Measurements from ENCODE around the gene SLC10A3. TPM values are rescaled to one million over a fixed set of nuclear protein-coding genes. Genes with fewer than 3 reads are reported as not detected.

The SLC10A3 gene
- total and polyA plus RNA-seq, 2 donors (not counting 3 experiments of a cell fraction or from before 2014, with no cell fraction given): 21.9 to 22.6 TPM

- Histone ChIP-seq H3K9me1 (replicated peaks; ENCODE audit: control insufficient read depth, extremely low read depth, insufficient read depth, low read length) (no peaks in the 10 kb centered on the region), H3K4me3 (replicated peaks in 1 of 3; ENCODE audit: insufficient read depth in 1 of 3, low read depth in 1 of 3, low read length in 3 of 3) (no peak overlapping the region), H3K4me2 (ENCODE audit: insufficient read depth, low read length) (no peak overlapping the region), H3K4me1 (ENCODE audit: control insufficient read depth, extremely low read depth, insufficient read depth, low read length) (peaks cover 12% of the 10 kb centered on the region), H3K27me3 (ENCODE audit: control insufficient read depth in 2 of 2, insufficient read depth in 2 of 2, low read length in 2 of 2) (no peaks in the 10 kb centered on the region), H3K9ac (replicated peaks; ENCODE audit: extremely low read depth, insufficient read depth, low read length) (no peak overlapping the region), H3K79me2 (ENCODE audit: control insufficient read depth, insufficient read depth, low read length) (peaks cover 3% of the 10 kb centered on the region), H2AFZ (ENCODE audit: low read depth, low read length) (no peak overlapping the region), H3K9me3 (replicated peaks; ENCODE audit: control insufficient read depth, insufficient read depth, low read length) (no peaks in the 10 kb centered on the region), H4K20me1 (replicated peaks; ENCODE audit: control insufficient read depth, extremely low read depth, insufficient read depth, low read length) (no peaks in the 10 kb centered on the region), H3K36me3 (ENCODE audit: control insufficient read depth in 2 of 2, extremely low read depth in 1 of 2, insufficient read depth in 2 of 2, low read length in 2 of 2) (no peaks in the 10 kb centered on the region), H3K27ac (ENCODE audit: insufficient read depth, low read depth, low read length) (no peak overlapping the region)
- POLR2A ChIA-PET: no interaction called here
- intact Hi-C loops (cut with micrococcal nuclease): no loop called here
- no TSS peak for BruUV-seq (replicated peaks)
- no peak for DNase-seq (ENCODE audit: low read depth, low spot score)
- dilution Hi-C loops (cut with MboI; ENCODE audit: extremely low pct_ligation_motif_present, low sequenced_read_pairs): no loop called here
- CTCF ChIA-PET: no interaction called here
- TF ChIP-seq POLR2A (IDR thresholded peaks at IDR 0.05; ENCODE audit: low read depth, low read length): no peak
- TF ChIP-seq EZH2 (IDR thresholded peaks at IDR 0.05; ENCODE audit: borderline replicate concordance, low read depth, low read length, severe bottlenecking): no peak
- TF ChIP-seq JUN (IDR thresholded peaks at IDR 0.05; ENCODE audit: borderline replicate concordance, insufficient read depth, insufficient read length, low read depth): no peak
- no peak for FAIRE-seq
Measured at GRCh38 chrX:154512879-154513553, 22.6 kb upstream of the SLC10A3 start.

GRCh38 chrX:154511761-154512160 is 21.3 kb upstream of the SLC10A3 start:
- Histone ChIP-seq H3K9me1 (replicated peaks; ENCODE audit: control insufficient read depth, extremely low read depth, insufficient read depth, low read length) (no peaks in the 10 kb centered on the region), H3K9me3 (replicated peaks; ENCODE audit: control insufficient read depth, insufficient read depth, low read length) (no peaks in the 10 kb centered on the region), H3K4me2 (ENCODE audit: insufficient read depth, low read length) (no peak overlapping the region), H3K27ac (ENCODE audit: insufficient read depth, low read depth, low read length) (no peak overlapping the region), H3K4me3 (replicated peaks in 1 of 3; ENCODE audit: insufficient read depth in 1 of 3, low read depth in 1 of 3, low read length in 3 of 3) (no peak overlapping the region), H2AFZ (ENCODE audit: low read depth, low read length) (no peak overlapping the region), H3K79me2 (ENCODE audit: control insufficient read depth, insufficient read depth, low read length) (peaks cover 3% of the 10 kb centered on the region), H3K36me3 (ENCODE audit: control insufficient read depth in 2 of 2, extremely low read depth in 1 of 2, insufficient read depth in 2 of 2, low read length in 2 of 2) (no peaks in the 10 kb centered on the region), H3K9ac (replicated peaks; ENCODE audit: extremely low read depth, insufficient read depth, low read length) (no peak overlapping the region), H3K4me1 (ENCODE audit: control insufficient read depth, extremely low read depth, insufficient read depth, low read length) (peaks cover 7% of the 10 kb centered on the region), H4K20me1 (replicated peaks; ENCODE audit: control insufficient read depth, extremely low read depth, insufficient read depth, low read length) (no peaks in the 10 kb centered on the region), H3K27me3 (ENCODE audit: control insufficient read depth in 2 of 2, insufficient read depth in 2 of 2, low read length in 2 of 2) (no peaks in the 10 kb centered on the region)
- TF ChIP-seq CTCF (IDR thresholded peaks at IDR 0.05; ENCODE audit: extremely low read depth in 1 of 2, insufficient read depth in 1 of 2, low read depth in 1 of 2, low read length in 2 of 2) (no peak), FOS (IDR thresholded peaks at IDR 0.05; ENCODE audit: borderline replicate concordance, insufficient read depth, low read length) (no peak), POLR2AphosphoS5 (IDR thresholded peaks at IDR 0.05; ENCODE audit: insufficient read depth, low read depth, low read length) (no peak), JUN (IDR thresholded peaks at IDR 0.05; ENCODE audit: borderline replicate concordance, insufficient read depth, insufficient read length, low read depth) (no peak)
- ChIA-PET CTCF (no interaction called here), POLR2A (no interaction called here)
- FAIRE-seq: no peak
- BruUV-seq (replicated peaks): no TSS peak
- dilution Hi-C loops (cut with MboI; ENCODE audit: extremely low pct_ligation_motif_present, low sequenced_read_pairs) (no loop called here), intact Hi-C loops (cut with micrococcal nuclease) (no loop called here)
- no peak for DNase-seq (ENCODE audit: low read depth, low spot score)
